HepG2 (cell line): ENCODE results near the gene PLSCR5. TPM values are rescaled to one million over a fixed set of nuclear protein-coding genes. Genes with fewer than 3 reads are reported as not detected.

ENCODE experiments used
- ATAC-seq: fragments of 200-7000 bp; cut with Tn5 transposase; 3 replicates; pipeline ENCODE4 v1.9.1; 2020; ENCODE audit warnings: mild to moderate bottlenecking, moderate library complexity
- BruUV-seq: library from RNA; stranded (reverse); fragments of 400-500 nt; replicated peaks from 2 replicates; lab custom pipeline; 2021; lab: Mats Ljungman, UMichigan
- CTCF ChIA-PET: fragments of 300-600 bp; formaldehyde crosslinking; extraction: SDS; loops from one replicate; lab custom pipeline; 2021; ENCODE audit warnings: low total read pairs, inconsistent platforms, low intra/inter-chr PET ratio; lab: Yijun Ruan, JAX
- POLR2A ChIA-PET: fragments of 350-600 bp; sonication (Branson Sonifier 250); formaldehyde crosslinking; loops from one replicate; lab custom pipeline; 2020; ENCODE audit warnings: antibody characterized with exemption, inconsistent platforms; lab: Yijun Ruan, JAX
- DNase-seq: peaks from one replicate; pipeline ENCODE4 v3.0.0-alpha.2; 2015; ENCODE audit warnings: low spot score
- FAIRE-seq: peaks from 3 replicates; lab custom pipeline; 2011; peaks lifted over from hg19 to GRCh38; lab: Jason Lieb, UNC
- H2AFZ ChIP-seq: one replicate; pipeline ENCODE4 v1.6.1; 2011; ENCODE audit warnings: low read length, inconsistent platforms
- H3K27ac ChIP-seq: fragments of 300-600 bp; 3 replicates; pipeline ENCODE4 v1.8.0; 2011; ENCODE audit warnings: mixed run types, mild to moderate bottlenecking, mixed read lengths, low read length, inconsistent platforms; ENCODE audit not compliant: insufficient read depth; ENCODE audit errors: extremely low read length
- H3K27me3 ChIP-seq, 2 experiments: fragments of 200-600 bp in 1 of 2; 2 replicates in 1 of 2; 3 replicates in 1 of 2; pipeline versions ENCODE4 v1.6.0 to v1.8.0; 2011; ENCODE audit warnings: low read length in 2 of 2, mild to moderate bottlenecking in 2 of 2, moderate library complexity in 2 of 2, inconsistent platforms in 1 of 2; ENCODE audit not compliant: insufficient read depth in 2 of 2, control insufficient read depth in 1 of 2
- H3K36me3 ChIP-seq, 2 experiments: fragments of 200-600 bp in 1 of 2; replicated peaks in 1 of 2; 2 replicates in 1 of 2; 3 replicates in 1 of 2; pipeline versions ENCODE4 v1.5.1 to v1.8.0; 2011; ENCODE audit warnings: low read length in 2 of 2, inconsistent platforms in 1 of 2; ENCODE audit not compliant: insufficient read depth in 2 of 2, control insufficient read depth in 1 of 2
- H3K4me1 ChIP-seq: 2 replicates; pipeline ENCODE4 v1.5.1; 2012; ENCODE audit warnings: low read length, inconsistent platforms; ENCODE audit not compliant: insufficient read depth
- H3K4me2 ChIP-seq: 2 replicates; pipeline ENCODE4 v1.6.0; 2011; ENCODE audit warnings: low read depth, low read length, inconsistent platforms
- H3K4me3 ChIP-seq, 3 experiments: fragments of 200-600 bp in 1 of 3; sonication (generic), shearing (Covaris generic) in 1 of 3; replicated peaks in 1 of 3; 2 replicates each; pipeline ENCODE4 v1.5.1; 2011 to 2016; ENCODE audit warnings: low read length in 3 of 3, inconsistent platforms in 2 of 3, low read depth in 2 of 3, mild to moderate bottlenecking in 2 of 3, control low read depth in 1 of 3, mixed read lengths in 1 of 3; ENCODE audit not compliant: insufficient read depth in 1 of 3
- H3K79me2 ChIP-seq: one replicate; pipeline ENCODE4 v1.6.1; 2011; ENCODE audit warnings: low read length, inconsistent platforms; ENCODE audit not compliant: insufficient read depth
- H3K9ac ChIP-seq: 2 replicates; pipeline ENCODE4 v1.6.0; 2011; ENCODE audit warnings: mild to moderate bottlenecking, low read depth, low read length, inconsistent platforms; ENCODE audit not compliant: insufficient read depth
- H3K9me3 ChIP-seq: 2 replicates; pipeline ENCODE4 v1.5.1; 2012; ENCODE audit warnings: mild to moderate bottlenecking, low read length
- H4K20me1 ChIP-seq: 2 replicates; pipeline ENCODE4 v1.6.0; 2011; ENCODE audit warnings: inconsistent platforms, mild to moderate bottlenecking, low read length, moderate library complexity; ENCODE audit not compliant: insufficient read depth
- CEBPG ChIP-seq: IDR thresholded peaks from 2 replicates; pipeline ENCODE4 v1.6.1; 2016
- ESRRA ChIP-seq: sonication (generic); formaldehyde crosslinking; IDR thresholded peaks from 2 replicates; pipeline ENCODE4 v1.5.1; 2020; ENCODE audit warnings: mild to moderate bottlenecking, low read depth, missing genetic modification reagents
- FOXA3 ChIP-seq: IDR thresholded peaks from 2 replicates; pipeline ENCODE4 v1.6.1; 2016; ENCODE audit warnings: missing genetic modification reagents, missing compliant biosample characterization
- HDAC1 ChIP-seq: sonication (generic); formaldehyde crosslinking; IDR thresholded peaks from 2 replicates; pipeline ENCODE4 v1.5.1; 2020; ENCODE audit warnings: mild to moderate bottlenecking, missing genetic modification reagents
- HMG20A ChIP-seq: IDR thresholded peaks from 2 replicates; pipeline ENCODE4 v1.6.1; 2016; ENCODE audit warnings: borderline replicate concordance
- HOXA7 ChIP-seq: sonication (generic); formaldehyde crosslinking; IDR thresholded peaks from 2 replicates; pipeline ENCODE4 v1.8.1; 2022; ENCODE audit warnings: mild to moderate bottlenecking, missing genetic modification reagents, moderate library complexity
- KDM5A ChIP-seq: fragments of 200-600 bp; sonication (generic); IDR thresholded peaks from 2 replicates; pipeline ENCODE4 v1.7.0; 2018; ENCODE audit warnings: antibody characterized with exemption, mild to moderate bottlenecking, low read length, borderline replicate concordance
- MIER2 ChIP-seq: IDR thresholded peaks from 2 replicates; pipeline ENCODE4 v1.6.1; 2016; ENCODE audit warnings: missing biosample characterization, missing genetic modification reagents
- NFIC ChIP-seq: IDR thresholded peaks from 2 replicates; pipeline ENCODE4 v1.6.1; 2012; ENCODE audit warnings: mild to moderate bottlenecking, low read length, inconsistent platforms
- POLR2AphosphoS2 ChIP-seq: IDR thresholded peaks from 2 replicates; pipeline ENCODE4 v1.6.1; 2011; ENCODE audit warnings: low read depth, low read length, improper control_type of control experiment
- SAFB2 ChIP-seq: sonication (generic); formaldehyde crosslinking; IDR thresholded peaks from 2 replicates; pipeline ENCODE4 v1.5.1; 2020; ENCODE audit warnings: missing genetic modification reagents, low read depth, mild to moderate bottlenecking, borderline replicate concordance
- ZFAT ChIP-seq: sonication (generic); formaldehyde crosslinking; conservative IDR thresholded peaks from 2 replicates; pipeline ENCODE4 v1.8.1; 2023; ENCODE audit warnings: missing genetic modification reagents, inconsistent platforms
- WGBS: methylation state at CpG from one replicate; pipeline ENCODE4 v1.1.6; 2017; ENCODE audit warnings: low lambda C conversion rate; 5-methylcytosine and 5-hydroxymethylcytosine counted together
- in situ Hi-C: cut with HindIII; loops from 2 replicates; pipeline ENCODE4 v1.10.0; 2017; ENCODE audit warnings: low pct_unique_long_range_greater_than_20kb; ENCODE audit not compliant: extremely low pct_ligation_motif_present
- intact Hi-C: fragments of 100-400 bp; cut with micrococcal nuclease; formaldehyde crosslinking; loops from one replicate; pipeline ENCODE4 v1.10.0; 2022; ENCODE audit not compliant: unreplicated experiment
- polyA plus RNA-seq, 8 experiments: library from polyadenylated mRNA; depleted of rRNA in 3 of 8; stranded (reverse) in 7 of 8; unstranded in 1 of 8; fragments of >200 nt; fragmentation: Illumina TruSeq in 4 of 8; extraction: Trizol in 4 of 8; gene quantifications; 2 replicates each; pipeline versions ENCODE4 v1.2.1 to v1.2.3, GENCODE V29; 2011 to 2016; ENCODE audit warnings: low read depth in 4 of 8, missing spikeins in 1 of 8, mixed read lengths in 1 of 8; ENCODE audit not compliant: insufficient read depth in 1 of 8
- total RNA-seq, 5 experiments: library from RNA; depleted of rRNA; stranded (reverse); fragments of >200 nt; fragmentation: Illumina TruSeq; extraction: Trizol; gene quantifications; 2 replicates each; pipeline ENCODE4 v1.2.3, GENCODE V29; 2016; ENCODE audit warnings: low read depth in 1 of 5
- TF ChIP-seq, protein P1 (sequence below): sonication (generic); formaldehyde crosslinking; IDR thresholded peaks from 2 replicates; pipeline ENCODE4 v1.4.0; 2020; ENCODE audit warnings: missing genetic modification reagents
- TF ChIP-seq, protein P2 (sequence below): sonication (generic); formaldehyde crosslinking; IDR thresholded peaks from 2 replicates; pipeline ENCODE4 v1.4.0; 2020; ENCODE audit warnings: mild to moderate bottlenecking, missing genetic modification reagents, borderline replicate concordance
- TF ChIP-seq, protein P3 (sequence below): sonication (generic); formaldehyde crosslinking; IDR thresholded peaks from 2 replicates; pipeline ENCODE4 v1.9.0; 2021; ENCODE audit warnings: missing genetic modification reagents, mild to moderate bottlenecking, borderline replicate concordance

PLSCR5 gene
- total and polyA plus RNA-seq, 2 of the 13 experiments (the other 11 are each of a cell fraction or from before 2014, with no cell fraction given): 0.50 TPM; not detected in 1

DNA sequence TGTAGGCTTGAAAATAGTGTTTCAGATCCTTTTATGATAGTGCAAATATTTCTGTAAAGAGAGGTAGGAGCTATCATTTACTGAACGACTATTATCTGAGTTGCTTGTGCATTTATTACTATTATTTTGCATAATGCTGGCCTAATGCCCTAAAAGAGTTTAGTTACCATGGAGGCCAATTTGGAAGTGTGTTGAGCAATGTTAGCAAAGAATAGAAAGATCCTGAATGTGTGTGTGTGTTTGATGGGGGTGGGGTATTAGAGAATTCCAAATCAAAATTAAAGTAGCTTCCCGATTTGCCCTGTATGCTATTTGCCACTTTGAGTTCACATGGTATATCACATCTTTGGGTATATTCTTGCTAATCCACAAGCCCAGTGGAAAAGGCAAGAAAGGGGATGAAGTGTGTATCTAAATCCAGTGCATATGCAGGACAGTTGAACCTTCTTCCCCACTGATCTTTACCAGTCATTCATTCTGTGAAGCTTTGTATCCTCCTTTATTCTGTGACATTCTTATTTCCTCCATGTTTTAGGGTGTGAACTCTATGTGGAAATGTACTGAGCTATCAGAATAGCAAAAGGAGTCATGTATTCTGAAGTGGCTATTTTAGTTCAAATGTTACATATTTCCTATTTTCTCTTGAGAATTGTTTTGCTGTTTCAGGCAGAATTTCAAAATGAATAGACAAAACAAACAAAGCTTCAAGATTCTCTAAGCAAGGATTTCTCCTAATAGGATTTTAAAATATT is 45.7 kb upstream of the PLSCR5 start:
- BruUV-seq: no TSS peak
- Histone ChIP-seq H3K27ac (no peak overlapping the region), H2AFZ (no peak overlapping the region), H3K9me3 (no peaks in the 10 kb centered on the region), H3K4me3 (no peak overlapping the region), H3K79me2 (no peaks in the 10 kb centered on the region), H3K27me3 (no peaks in the 10 kb centered on the region; a peak in 1 of 5 replicates), H3K4me2 (no peak overlapping the region), H3K4me1 (peaks cover 10% of the 10 kb centered on the region), H3K36me3 (no peaks in the 10 kb centered on the region), H3K9ac (no peak overlapping the region), H4K20me1 (no peaks in the 10 kb centered on the region)
- ChIA-PET CTCF (no interaction called here), POLR2A (no interaction called here)
- TF ChIP-seq POLR2AphosphoS2: no peak
- in situ Hi-C loops (no loop called here), intact Hi-C loops (no loop called here)
- no peak for DNase-seq
- WGBS: 6% methylated on average over 2 of the region's 2 CpGs
- FAIRE-seq: no peak
- no peak for ATAC-seq

DNA sequence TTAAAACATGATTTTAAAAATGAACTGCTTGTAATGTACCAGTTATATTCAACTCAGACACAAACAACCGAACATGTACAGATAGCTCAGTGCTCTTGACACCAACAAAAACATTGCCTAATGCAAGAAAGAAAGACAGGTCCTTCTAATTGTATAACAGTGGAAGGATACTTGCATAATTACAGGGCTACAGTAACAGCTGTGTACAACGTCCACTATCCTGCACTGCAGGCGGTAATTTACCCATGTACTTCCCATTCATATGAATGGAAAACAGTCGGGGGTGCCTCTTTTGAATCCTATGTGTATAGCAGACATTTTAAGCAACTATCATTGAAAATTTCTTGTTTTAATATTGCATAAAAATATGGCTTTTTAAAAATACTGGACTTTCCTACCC is 41.1 kb upstream of the PLSCR5 start:
- no TSS peak for BruUV-seq
- POLR2A ChIA-PET: no interaction called here
- intact Hi-C loops (loop anchor here (10.0 kb wide), 2 partner anchors 461 to 581 kb away; no protein-coding TSS in a partner anchor), in situ Hi-C loops (no loop called here)
- Histone ChIP-seq H3K27me3 (no peaks in the 10 kb centered on the region; a peak in 1 of 5 replicates), H3K79me2 (no peaks in the 10 kb centered on the region), H3K36me3 (no peaks in the 10 kb centered on the region), H3K27ac (no peak overlapping the region), H3K4me3 (no peak overlapping the region), H3K9me3 (no peaks in the 10 kb centered on the region), H3K9ac (no peak overlapping the region), H4K20me1 (no peaks in the 10 kb centered on the region), H3K4me2 (no peak overlapping the region), H3K4me1 (no peaks in the 10 kb centered on the region), H2AFZ (no peak overlapping the region)
- peak; percentile 60 for ATAC-seq
- 6% methylated on average over 4 of the region's 4 CpGs for WGBS
- DNase-seq: no peak
- no peak for FAIRE-seq
- CTCF ChIA-PET: no interaction called here
- peak; percentile 56 for TF ChIP-seq FOXA3 (CRISPR knock-in tag)
- TF ChIP-seq, protein P1, sequence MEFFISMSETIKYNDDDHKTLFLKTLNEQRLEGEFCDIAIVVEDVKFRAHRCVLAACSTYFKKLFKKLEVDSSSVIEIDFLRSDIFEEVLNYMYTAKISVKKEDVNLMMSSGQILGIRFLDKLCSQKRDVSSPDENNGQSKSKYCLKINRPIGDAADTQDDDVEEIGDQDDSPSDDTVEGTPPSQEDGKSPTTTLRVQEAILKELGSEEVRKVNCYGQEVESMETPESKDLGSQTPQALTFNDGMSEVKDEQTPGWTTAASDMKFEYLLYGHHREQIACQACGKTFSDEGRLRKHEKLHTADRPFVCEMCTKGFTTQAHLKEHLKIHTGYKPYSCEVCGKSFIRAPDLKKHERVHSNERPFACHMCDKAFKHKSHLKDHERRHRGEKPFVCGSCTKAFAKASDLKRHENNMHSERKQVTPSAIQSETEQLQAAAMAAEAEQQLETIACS (CRISPR knock-in tag): no peak
- no peak; the same call in 1 of the 2 replicates for TF ChIP-seq NFIC
- no peak for TF ChIP-seq SAFB2 (CRISPR knock-in tag)
- no peak for TF ChIP-seq ZFAT
- TF ChIP-seq HMG20A (CRISPR knock-in tag): peak; percentile 50; the same call in 1 of the 2 replicates
- no peak for TF ChIP-seq HDAC1 (CRISPR knock-in tag)
- TF ChIP-seq, protein P2, sequence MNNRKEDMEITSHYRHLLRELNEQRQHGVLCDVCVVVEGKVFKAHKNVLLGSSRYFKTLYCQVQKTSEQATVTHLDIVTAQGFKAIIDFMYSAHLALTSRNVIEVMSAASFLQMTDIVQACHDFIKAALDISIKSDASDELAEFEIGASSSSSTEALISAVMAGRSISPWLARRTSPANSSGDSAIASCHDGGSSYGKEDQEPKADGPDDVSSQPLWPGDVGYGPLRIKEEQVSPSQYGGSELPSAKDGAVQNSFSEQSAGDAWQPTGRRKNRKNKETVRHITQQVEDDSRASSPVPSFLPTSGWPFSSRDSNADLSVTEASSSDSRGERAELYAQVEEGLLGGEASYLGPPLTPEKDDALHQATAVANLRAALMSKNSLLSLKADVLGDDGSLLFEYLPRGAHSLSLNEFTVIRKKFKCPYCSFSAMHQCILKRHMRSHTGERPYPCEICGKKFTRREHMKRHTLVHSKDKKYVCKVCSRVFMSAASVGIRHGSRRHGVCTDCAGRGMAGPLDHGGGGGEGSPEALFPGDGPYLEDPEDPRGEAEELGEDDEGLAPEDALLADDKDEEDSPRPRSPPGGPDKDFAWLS (CRISPR knock-in tag): no peak
- TF ChIP-seq, protein P3, sequence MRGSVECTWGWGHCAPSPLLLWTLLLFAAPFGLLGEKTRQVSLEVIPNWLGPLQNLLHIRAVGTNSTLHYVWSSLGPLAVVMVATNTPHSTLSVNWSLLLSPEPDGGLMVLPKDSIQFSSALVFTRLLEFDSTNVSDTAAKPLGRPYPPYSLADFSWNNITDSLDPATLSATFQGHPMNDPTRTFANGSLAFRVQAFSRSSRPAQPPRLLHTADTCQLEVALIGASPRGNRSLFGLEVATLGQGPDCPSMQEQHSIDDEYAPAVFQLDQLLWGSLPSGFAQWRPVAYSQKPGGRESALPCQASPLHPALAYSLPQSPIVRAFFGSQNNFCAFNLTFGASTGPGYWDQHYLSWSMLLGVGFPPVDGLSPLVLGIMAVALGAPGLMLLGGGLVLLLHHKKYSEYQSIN (CRISPR knock-in tag): no peak
- no peak for TF ChIP-seq HOXA7 (CRISPR knock-in tag)
- no peak for TF ChIP-seq MIER2
- TF ChIP-seq KDM5A: no peak
- no peak for TF ChIP-seq ESRRA (CRISPR knock-in tag)
- peak; percentile 70 for TF ChIP-seq CEBPG
